GM23248 (cell line): ENCODE results near the gene BARX2.

Experiments
- EZH2 ChIP-seq: fragments of 200-600 bp; sonication (generic); IDR thresholded peaks from 2 replicates; pipeline ENCODE4 v1.6.1; 2018; ENCODE audit warnings: antibody characterized with exemption, mild to moderate bottlenecking; ENCODE audit not compliant: insufficient read depth, poor library complexity, severe bottlenecking
- EZH2phosphoT487 ChIP-seq: fragments of 200-600 bp; sonication (generic); IDR thresholded peaks from 2 replicates; pipeline ENCODE4 v1.6.1; 2018; ENCODE audit warnings: antibody characterized with exemption, moderate library complexity, mild to moderate bottlenecking, low read depth; ENCODE audit not compliant: insufficient read depth

- TF ChIP-seq EZH2 (no peak), EZH2phosphoT487 (no peak)
Observed at GRCh38 chr11:129380413-129380812, 4.8 kb downstream of the BARX2 start.
